Pons (tissue), 1 donor: ENCODE results near the gene SIK2.

Source experiments
- DNase-seq: peaks from one replicate; pipeline ENCODE4 v3.0.0-alpha.2; 2016; ENCODE audit warnings: low spot score

Gene SIK2

GRCh38 chr11:111601979-111602864 lies at the start of gene SIK2:
SIK2 (plus strand) TSS chr11:111602449; CDS start chr11:111602564, 115 bp downstream.
- peak; percentile 93 for DNase-seq

DNA sequence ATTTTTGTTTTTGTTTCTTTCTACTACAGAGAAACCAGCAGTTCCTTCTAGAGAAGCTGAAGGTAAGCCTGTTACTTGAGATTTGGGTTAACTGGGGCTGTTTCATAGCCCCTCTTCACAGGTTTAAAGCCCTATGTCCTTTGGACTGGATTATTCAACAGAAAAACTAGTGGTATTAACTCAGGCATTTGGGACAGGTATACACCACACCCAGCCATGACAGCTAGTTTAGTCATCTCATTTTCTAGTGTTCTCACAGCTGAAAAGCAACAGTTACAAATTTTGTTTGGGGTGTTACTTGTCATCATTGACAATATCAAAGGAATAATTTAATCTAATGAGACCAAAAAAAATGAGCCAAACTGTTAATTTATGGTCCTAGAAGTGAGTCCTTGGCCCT lies 47.7 kb upstream of the SIK2 start:
- no peak for DNase-seq

DNA sequence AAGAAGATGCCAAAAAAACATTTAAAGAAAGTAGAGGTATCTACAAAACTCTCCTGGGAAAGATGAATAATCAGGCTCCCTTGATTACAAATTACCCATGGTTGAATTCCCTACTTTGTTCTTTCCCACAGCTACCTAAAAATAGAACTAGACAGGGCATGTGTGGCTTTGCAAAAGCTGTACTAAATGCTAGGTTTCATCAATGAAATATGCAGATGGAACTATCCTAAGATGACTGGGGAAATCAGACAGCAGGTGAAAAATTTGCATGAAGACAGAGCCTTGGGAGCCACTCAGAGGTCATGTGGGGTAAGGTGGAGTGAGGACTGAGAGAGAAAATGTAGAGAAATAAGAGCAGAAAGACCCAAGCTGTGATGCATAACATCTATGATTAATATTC lies 47.0 kb upstream of the SIK2 start:
- DNase-seq = no peak

DNA sequence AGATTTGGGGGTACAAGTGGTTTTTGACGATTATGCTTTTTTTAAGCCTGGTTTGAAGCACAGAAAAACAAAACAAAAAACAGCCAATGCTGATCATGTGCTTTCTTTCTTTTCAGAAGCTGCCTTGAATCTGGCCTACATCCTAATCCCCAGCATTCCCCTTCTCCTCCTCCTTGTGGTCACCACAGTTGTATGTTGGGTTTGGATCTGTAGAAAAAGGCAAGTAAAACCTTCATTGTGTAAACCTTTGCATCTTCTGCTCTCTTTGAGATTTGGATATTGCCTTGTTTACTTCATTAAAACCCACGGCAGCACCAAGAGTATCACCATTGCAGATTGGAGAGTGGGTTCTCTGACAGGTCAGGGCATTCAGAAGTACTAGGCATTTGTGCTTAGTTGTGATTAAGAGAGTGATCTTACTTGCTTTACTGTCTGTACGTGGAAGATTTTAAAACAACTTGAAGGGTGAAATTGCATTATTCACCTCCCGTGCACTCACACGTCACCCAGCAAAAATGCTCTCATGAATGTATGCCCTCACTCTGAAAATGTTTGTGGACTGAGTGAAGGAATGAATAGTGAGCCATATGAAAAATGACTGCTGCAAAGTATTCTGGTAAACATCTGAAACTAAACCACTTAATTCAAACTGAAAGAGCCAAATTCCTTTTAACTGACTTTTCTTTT lies 44.7 kb upstream of the SIK2 start:
- no peak for DNase-seq

DNA sequence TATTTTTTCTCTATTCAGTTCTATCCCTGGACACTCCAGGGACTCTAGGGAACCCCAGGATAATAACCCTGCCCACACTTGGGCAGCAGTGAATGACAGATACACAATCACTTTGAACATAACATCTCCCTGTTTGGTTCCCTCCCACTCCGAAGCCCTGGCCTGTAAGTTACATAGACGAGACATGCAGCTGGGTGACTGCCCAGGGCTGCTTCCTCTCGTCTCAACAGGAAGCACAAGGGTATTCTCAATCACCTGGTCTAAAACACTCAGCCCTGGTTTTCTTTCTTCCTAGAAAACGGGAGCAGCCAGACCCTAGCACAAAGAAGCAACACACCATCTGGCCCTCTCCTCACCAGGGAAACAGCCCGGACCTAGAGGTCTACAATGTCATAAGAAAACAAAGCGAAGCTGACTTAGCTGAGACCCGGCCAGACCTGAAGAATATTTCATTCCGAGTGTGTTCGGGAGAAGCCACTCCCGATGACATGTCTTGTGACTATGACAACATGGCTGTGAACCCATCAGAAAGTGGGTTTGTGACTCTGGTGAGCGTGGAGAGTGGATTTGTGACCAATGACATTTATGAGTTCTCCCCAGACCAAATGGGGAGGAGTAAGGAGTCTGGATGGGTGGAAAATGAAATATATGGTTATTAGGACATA lies 42.3 kb upstream of the SIK2 start:
- DNase-seq = no peak

- DNase-seq = no peak
These were observed 41.4 kb upstream of the SIK2 start for GRCh38 chr11:111560800-111561199.

DNA sequence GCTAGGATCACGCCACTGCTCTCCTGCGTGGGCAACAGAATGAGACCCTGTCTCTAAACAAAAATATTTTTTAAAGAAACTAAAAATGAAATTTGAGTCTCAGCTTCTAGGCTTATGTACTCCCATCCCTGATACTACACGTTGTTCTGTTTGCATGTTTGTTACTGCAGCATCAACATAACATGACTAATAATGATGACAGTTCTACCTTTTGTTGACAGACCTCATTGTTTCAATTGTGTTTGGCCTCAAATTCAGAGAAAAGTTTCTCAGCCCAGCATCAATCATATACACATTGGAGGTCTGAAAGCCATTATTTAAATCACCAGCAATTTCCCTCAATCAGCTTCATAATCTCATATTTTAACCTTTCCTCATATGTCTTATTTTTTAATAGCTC lies 40.9 kb upstream of the SIK2 start:
- DNase-seq = no peak

- no peak for DNase-seq
These were observed 40.4 kb upstream of the SIK2 start for GRCh38 chr11:111561791-111562325.

DNA sequence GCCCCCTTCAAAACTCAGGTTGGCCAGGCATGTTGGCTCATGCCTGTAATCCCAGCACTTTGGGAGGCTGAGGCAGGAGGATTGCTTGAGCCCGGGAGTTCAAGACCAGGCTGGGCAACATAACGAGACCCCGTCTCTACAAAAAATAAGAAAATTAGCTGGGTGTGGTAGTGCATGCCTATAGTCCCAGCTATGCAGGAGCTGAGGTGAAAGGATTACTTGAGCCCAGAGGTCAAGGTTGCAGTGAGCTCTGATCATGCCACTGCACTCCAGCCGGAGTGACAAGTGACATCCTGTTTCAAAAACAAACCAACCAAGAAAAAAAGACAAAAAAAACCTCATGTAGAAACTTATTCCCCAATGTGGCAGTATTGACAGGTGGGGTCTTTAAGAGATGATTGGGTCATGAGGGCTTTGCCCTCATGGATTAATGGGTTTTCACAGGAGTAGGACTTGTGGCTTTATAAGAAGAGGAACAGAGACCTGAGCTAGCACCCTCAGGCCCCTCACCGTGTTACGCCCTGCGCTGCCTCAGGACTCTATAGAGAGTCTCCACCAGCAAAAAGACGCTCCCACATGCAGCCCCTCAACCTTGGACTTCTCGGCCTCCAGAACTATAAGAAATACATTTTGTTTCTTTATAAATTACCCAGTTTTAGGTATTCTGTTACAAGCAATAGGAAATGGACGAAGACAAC lies 39.4 kb upstream of the SIK2 start:
- no peak for DNase-seq

DNA sequence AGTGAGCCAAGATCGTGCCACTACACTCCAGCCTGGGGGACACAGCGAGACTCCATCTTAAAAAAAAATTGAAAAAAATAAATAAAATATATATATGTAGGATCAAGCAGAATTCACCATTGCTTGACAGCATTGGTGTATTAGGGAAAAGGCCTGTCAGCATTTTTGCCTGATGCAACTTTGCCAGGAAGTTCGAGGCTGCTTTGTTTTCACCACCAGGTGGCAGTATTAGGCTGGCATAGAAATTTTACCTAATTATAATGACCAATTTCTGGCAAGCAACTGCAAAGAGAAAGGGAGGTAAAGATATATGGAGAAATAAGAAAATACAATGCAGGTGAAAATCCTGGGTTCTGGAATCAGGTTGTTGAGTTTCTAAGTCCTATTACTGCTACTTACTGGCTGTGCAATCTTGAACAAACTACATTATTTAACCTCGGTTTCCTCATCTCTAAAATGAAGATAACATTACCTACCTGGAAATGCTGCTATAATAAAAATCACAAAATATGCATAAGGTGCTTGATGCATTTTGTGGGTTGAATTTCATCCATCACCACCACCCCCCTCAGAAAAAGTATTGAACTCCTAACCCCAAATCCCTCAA lies 37.0 kb upstream of the SIK2 start:
- peak; percentile 80 for DNase-seq

- DNase-seq = no peak
These were observed 35.9 kb upstream of the SIK2 start for GRCh38 chr11:111566324-111566723.

DNA sequence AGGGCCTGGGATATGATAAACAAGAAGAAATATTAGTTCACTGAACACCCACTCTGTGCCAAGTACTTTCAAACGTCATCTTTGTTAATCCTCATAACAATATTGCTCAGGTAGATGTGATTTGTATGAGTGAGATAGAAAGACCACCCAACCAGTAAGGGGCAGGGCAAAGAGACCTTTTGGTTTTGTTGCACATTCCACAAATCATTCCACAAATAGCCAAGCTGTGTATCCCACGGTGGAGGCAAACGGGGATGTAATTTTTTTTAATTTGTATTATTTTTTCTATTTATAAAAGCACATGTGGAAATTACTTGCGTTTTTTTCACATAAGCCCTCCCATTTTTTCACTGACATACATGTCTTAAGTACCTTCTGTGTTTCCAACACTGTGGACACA lies 32.8 kb upstream of the SIK2 start:
- DNase-seq = no peak

- DNase-seq = no peak
These were observed 31.5 kb upstream of the SIK2 start for GRCh38 chr11:111570796-111571195.

- DNase-seq = no peak
These were observed 30.3 kb upstream of the SIK2 start for GRCh38 chr11:111571829-111572501.

DNA sequence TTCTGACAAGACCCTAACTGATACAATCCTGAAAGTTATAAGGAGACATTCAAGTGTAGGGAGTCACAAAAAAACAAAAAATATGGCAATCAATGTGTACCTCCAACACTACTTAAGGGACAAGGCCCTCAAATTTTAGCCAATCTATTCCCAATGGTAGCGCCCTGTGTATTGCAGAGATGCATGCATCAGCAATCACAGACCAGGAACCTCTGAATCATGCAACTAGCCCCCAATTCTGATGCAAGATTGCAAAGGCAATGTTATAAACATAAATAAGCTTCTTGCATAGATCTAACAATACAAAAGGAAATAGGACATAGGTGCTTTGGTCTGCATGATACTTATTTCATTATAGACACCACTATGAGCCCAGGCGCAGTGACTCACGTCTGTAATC lies 29.7 kb upstream of the SIK2 start:
- DNase-seq = no peak

DNA sequence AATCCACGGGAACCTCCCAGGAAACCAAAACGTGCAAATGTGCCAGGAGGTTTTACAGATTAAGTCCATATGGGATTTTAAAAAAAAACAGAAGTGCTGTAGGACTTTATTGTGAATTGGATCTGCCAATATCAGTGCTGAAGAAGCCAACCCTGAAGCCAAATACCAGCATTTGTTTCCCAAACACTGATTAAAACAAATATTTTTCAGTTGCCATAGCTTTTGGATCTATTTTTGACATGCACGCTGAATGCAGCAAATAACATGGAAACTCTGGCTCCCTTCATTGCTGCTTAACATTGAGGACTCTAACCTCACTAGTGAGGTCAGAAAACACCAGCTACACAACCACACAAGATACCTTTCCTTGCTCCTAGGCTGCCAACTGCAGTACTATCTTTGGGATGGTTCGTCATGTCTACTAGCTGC lies 28.4 kb upstream of the SIK2 start:
- no peak for DNase-seq

DNA sequence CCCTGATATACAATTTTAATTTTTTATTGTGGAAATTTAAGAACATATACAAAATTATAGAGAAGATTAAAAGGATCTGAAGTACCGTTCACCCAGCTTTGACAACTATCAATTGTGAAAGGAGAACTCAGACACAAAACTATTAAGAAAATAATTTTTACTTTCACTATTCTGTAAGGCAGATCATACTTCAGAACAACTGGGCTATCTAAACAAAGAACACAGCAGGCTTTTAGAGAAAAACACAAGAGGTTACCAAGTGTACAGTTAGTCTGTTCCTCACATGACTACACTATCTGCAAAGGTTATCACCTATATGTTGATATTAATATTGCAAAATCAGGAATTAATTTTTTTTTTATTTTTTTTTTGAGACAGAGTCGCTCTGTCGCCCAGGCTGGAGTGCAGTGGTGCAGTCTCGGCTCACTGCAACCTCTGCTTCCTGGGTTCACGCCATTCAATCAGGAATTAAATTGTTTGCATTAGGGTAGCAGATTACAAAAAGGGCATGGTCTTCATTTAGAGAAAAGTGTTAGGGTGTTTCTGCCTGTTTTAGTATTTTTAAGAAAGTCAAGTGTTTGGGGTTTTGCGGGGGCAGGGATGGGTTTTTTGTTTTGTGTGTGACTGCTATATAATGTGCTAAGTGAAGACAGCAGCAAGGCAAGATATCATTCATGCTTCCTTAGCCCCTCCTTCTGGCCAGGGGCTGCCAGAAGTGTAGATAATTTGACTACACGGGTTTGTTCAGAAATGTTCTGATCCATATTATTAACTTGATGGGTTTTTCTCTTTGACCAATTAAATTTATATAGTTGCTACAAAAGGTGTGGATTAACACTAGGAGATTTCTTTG lies 27.6 kb upstream of the SIK2 start:
- no peak for DNase-seq

DNA sequence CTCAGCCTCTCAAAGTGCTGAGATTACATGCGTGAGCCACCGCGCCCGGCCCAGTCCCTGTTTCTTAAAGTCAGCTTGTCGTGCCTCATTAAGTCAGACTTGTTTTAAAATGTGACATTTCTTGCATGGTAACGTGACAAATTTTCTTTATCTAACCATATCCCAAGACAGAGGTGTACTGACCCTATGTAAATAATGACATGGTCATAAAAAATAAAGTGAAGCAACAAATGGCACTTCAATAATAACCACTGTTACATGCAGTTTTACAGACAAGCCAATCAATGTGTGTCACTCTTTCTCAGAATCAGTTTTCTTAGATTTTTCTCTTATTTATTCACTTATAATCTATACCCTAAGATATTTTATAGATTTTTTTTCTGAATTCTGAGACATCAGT lies 26.5 kb upstream of the SIK2 start:
- DNase-seq = no peak

DNA sequence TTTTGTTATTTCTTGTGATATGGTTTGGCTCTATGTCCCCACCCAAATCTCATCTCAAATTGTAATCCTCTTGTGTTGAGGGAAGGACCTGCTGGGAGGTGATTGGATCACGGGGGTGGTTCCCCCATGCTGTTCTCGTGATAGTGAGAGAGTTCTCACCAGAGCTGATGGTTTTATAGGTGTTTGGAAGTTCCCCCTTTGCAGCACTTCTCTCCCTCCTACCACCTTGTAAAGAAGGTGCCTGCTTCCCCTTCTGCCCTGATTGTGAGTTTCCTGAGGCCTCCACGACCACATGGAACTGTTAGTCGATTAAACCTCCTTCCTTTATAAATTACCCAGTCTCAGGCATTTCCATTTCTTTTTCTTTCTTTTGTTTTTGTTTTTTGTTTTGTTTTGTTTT lies 24.4 kb upstream of the SIK2 start:
- no peak for DNase-seq

- no peak for DNase-seq
These were observed 20.9 kb upstream of the SIK2 start for GRCh38 chr11:111581341-111581740.
